A549 (cell line): Measurements from ENCODE around the gene CADM1.

Experiments used
- CTCF ChIP-seq: fragments of >200 bp; sonication (Bioruptor Twin); formaldehyde crosslinking; IDR thresholded peaks from 3 replicates; pipeline ENCODE4 v1.5.1; 2016
- E2F6 ChIP-seq: IDR thresholded peaks from 2 replicates; pipeline ENCODE4 v1.6.1; 2012; ENCODE audit warnings: low read depth, borderline replicate concordance
- EP300 ChIP-seq, 2 experiments: fragments of >200 bp; sonication (Bioruptor Twin); formaldehyde crosslinking; IDR thresholded peaks; 2 replicates in 1 of 2; 3 replicates in 1 of 2; pipeline ENCODE4 v1.6.1; 2016 to 2017
- ESRRA ChIP-seq: fragments of 150-350 bp; IDR thresholded peaks from 2 replicates; pipeline ENCODE4 v1.6.1; 2014; ENCODE audit warnings: mild to moderate bottlenecking, low read length, borderline replicate concordance
- GATA3 ChIP-seq: IDR thresholded peaks from 2 replicates; pipeline ENCODE4 v1.6.1; 2012; ENCODE audit warnings: borderline replicate concordance
- HDAC2 ChIP-seq: fragments of 200-600 bp; sonication (generic); IDR thresholded peaks from 2 replicates; pipeline ENCODE4 v1.6.1; 2016
- KDM5A ChIP-seq: fragments of 200-600 bp; sonication (generic); IDR thresholded peaks from 2 replicates; pipeline ENCODE4 v1.6.1; 2016; ENCODE audit warnings: antibody characterized with exemption, mild to moderate bottlenecking
- POLR2A ChIP-seq: IDR thresholded peaks from 2 replicates; pipeline ENCODE4 v1.6.1; 2012; ENCODE audit warnings: mild to moderate bottlenecking, low read length
- TFCP2L1 ChIP-seq: fragments of 250-450 bp; sonication (Bioruptor Pico); IDR thresholded peaks from 2 replicates; pipeline ENCODE4 v1.5.0; 2021; ENCODE audit warnings: mild to moderate bottlenecking
- ZFP36 ChIP-seq: fragments of 450-650 bp; IDR thresholded peaks from 2 replicates; pipeline ENCODE4 v1.6.1; 2014; ENCODE audit warnings: borderline replicate concordance; ENCODE audit not compliant: partially characterized antibody
- TF ChIP-seq, protein P1 (sequence below): IDR thresholded peaks from 2 replicates; pipeline ENCODE4 v1.6.1; 2012
- TF ChIP-seq, protein P2 (sequence below): fragments of >200 bp; sonication (Bioruptor Twin); formaldehyde crosslinking; IDR thresholded peaks from 3 replicates; pipeline ENCODE4 v1.6.1; 2016
- TF ChIP-seq, protein P3 (sequence below): fragments of >200 bp; sonication (Bioruptor Twin); formaldehyde crosslinking; IDR thresholded peaks from 2 replicates; pipeline ENCODE4 v1.6.1; 2016

- TF ChIP-seq HDAC2 (no peak), ZFP36 (no peak), CTCF (no peak), POLR2A (no peak), E2F6 (no peak), KDM5A (no peak), TFCP2L1 (CRISPR knock-in tag) (no peak), EP300 (IDR thresholded peaks at IDR 0.05) (no peak), GATA3 (no peak), ESRRA (no peak)
- TF ChIP-seq, protein P1, sequence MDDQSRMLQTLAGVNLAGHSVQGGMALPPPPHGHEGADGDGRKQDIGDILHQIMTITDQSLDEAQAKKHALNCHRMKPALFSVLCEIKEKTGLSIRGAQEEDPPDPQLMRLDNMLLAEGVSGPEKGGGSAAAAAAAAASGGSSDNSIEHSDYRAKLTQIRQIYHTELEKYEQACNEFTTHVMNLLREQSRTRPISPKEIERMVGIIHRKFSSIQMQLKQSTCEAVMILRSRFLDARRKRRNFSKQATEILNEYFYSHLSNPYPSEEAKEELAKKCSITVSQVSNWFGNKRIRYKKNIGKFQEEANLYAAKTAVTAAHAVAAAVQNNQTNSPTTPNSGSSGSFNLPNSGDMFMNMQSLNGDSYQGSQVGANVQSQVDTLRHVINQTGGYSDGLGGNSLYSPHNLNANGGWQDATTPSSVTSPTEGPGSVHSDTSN: no peak
- TF ChIP-seq, protein P2, sequence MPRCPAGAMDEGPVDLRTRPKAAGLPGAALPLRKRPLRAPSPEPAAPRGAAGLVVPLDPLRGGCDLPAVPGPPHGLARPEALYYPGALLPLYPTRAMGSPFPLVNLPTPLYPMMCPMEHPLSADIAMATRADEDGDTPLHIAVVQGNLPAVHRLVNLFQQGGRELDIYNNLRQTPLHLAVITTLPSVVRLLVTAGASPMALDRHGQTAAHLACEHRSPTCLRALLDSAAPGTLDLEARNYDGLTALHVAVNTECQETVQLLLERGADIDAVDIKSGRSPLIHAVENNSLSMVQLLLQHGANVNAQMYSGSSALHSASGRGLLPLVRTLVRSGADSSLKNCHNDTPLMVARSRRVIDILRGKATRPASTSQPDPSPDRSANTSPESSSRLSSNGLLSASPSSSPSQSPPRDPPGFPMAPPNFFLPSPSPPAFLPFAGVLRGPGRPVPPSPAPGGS: no peak
- TF ChIP-seq, protein P3, sequence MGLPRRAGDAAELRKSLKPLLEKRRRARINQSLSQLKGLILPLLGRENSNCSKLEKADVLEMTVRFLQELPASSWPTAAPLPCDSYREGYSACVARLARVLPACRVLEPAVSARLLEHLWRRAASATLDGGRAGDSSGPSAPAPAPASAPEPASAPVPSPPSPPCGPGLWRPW: no peak
These were observed 17.6 kb upstream of the CADM1 start for GRCh38 chr11:115521825-115522224.
